ENCODE measurements around the gene HDHD3.
"Not testable (repeated sequence)": the region's sequence is repeated elsewhere in the genome, so short reads cannot be mapped to it uniquely, and the experiment has no call there.

HDHD3 gene

GRCh38 chr9:113390192-113390960, 13.6 kb upstream of the HDHD3 start:
- no peak for DNase-seq (ENCODE audit: low read depth in 2 of 2, low spot score in 1 of 2)

GRCh38 chr9:113389451-113389850, 12.7 kb upstream of the HDHD3 start:
- DNase-seq (ENCODE audit: low read depth in 2 of 2, low spot score in 1 of 2) = no peak

DNA sequence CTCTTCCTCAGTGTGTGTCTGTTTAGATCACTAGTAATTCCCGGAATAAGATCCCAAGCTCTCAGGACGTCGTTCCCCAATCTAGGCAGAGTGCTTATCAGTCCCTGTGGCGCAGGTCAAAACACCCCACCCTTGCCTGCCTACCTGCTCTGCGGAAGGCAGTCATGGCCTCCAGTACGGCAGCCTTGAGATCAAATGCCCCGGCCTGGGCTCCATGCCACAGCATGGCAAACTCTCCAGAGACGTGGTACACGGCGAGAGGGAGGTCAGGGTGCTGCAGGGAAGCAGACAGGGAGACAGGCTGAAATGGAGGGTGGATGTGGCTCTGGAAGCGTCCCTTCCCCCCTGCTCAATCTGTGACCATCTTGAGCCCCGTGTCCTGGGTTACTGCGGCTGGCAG, 12.0 kb upstream of the HDHD3 start:
- DNase-seq (ENCODE audit: low read depth in 2 of 2, low spot score in 1 of 2) = no peak

DNA sequence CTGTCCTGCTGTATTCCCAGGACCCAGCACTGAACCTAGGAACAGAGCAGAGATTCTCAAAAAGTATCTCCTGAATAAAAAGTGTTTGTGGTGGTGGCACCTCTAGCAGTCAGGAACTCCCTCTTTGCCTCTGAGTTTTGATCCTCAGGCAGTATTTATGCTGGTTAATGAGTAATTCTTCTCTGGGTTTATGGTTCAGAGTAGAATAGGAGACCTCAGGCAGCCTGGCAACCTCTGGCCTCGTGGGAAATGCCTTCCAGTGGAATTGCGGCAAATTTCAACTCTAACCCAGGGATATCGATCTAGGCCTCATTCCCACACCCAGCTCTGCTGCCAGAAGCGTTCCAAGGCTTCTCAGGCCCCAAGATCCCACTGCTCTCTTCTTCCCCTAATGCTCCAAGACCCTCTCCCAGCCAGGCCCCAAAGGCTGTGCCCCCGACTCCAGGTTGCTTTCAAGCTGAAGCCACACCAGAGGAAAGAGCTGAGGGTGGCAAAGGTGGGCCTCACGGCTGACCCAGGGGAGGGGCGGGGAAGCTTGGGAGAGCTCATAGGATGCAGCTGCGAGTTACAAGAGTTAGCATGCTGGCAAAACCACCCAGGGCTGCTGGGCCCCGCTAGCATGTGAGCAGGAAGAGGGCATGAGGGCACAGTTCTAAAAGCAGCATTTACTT, 10.9 kb upstream of the HDHD3 start:
- DNase-seq (ENCODE audit: low read depth in 2 of 2, low spot score in 1 of 2) = no peak

DNA sequence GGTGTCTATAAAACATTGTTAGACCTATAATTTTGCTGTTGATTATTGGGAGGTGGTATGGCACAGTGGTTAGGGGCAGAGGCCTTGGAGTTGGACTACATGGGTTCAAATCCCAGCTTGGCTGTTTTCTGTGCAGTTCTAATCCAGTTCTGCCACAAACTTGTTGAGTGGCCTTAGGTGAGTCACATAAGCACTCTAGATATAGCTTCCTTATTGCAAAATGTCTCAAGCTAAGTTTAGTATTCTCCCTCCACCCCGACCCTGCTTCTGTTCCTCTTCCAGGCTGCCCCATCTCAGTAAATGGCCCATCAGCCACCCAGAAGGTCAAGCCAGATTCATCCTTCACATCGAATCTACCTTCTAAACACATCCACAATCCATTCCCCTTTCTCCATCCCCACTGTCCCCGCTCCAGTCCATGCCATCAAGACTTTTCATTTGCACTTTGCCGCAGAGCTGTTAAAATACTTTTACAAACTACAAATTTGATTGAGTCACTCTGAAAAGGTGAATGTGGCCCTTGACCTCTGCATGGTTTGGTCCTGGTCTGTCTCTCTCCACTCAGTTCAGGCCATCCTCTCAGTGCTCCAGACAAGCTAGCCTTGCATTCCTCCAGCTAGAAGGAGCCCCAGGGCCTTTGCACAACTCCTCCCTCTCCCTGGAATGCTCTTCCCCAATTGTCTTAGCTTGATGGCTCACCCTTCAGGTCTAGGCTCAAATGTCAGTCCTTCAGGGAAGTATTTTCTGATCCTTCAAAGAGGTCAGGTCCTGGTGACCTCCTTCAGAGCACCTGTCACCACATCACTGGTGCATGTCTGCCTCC, 10.0 kb upstream of the HDHD3 start:
- no peak for DNase-seq (ENCODE audit: low read depth in 2 of 2, low spot score in 1 of 2)

DNA sequence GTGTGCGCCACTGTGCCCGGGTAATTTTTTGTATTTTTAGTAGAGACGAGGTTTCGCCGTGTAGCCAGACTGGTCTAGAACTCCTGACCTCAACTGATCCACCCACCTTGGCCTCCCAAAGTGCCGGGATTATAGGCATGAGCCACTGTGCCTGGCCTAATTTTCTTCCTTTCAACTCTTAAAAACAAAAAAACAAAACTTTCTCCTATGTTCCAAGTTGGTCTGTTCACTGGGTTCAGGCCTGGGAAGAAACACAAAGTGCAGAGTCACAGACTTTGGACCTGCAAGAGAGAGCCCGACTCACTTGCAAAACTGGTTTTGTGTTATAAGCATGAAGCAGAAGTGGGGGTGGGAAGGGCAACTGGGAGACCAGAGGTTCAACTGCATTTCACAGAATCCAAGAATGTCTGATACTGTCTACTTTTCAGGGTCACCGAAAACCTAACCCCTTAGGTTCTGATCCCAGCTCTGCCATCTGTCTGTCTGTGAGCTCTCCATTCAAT, 5.2 kb upstream of the HDHD3 start:
- DNase-seq (ENCODE audit: low read depth in 2 of 2, low spot score in 1 of 2) = no peak

GRCh38 chr9:113381441-113381840, 4.7 kb upstream of the HDHD3 start:
- not testable (repeated sequence) for DNase-seq (ENCODE audit: low read depth in 2 of 2, low spot score in 1 of 2)

DNA sequence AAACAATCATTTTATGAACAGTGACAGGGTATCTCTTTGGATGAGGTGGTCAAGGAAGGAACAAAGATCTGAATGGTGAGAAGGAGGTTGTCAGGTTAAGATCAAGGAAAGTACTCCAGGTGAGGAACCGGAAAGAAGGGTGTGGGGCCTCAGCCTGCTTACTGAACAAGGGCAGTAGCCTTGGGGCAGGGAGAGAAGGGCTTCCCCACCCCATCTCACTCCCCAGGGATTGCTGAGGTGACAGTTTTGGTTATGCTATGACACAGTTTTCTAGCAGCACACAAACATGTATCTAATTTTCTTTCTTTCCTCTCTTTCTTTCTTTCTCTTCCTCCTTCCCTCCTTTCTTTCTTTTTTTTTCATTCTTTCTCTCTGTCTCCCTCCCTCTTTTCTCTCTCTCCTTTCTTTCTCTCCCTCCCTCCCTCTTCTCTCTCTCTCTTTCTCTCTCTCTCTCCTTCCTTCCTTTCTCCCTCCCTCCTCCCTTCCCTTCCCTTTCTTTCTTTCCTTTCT, 4.1 kb upstream of the HDHD3 start:
- no peak for DNase-seq (ENCODE audit: low read depth in 2 of 2, low spot score in 1 of 2)

DNA sequence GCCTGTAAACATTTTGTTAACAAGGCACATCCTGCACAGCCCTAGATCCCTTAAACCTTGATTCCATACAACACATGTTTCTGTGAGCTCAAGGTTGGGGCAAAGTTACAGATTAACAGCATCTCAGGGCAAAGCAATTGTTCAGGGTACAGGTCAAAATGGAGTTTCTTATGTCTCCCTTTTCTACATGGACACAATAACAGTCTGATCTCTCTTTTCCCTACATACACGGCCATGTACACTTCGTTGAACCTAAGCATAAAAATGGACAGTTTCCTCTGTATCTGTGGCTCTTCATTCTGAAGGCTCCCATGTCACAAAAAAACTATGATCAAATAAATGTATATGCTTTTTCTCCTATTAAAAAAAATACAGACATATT, 3.0 kb upstream of the HDHD3 start:
- not testable (repeated sequence) for DNase-seq (ENCODE audit: low read depth in 2 of 2, low spot score in 1 of 2)

DNA sequence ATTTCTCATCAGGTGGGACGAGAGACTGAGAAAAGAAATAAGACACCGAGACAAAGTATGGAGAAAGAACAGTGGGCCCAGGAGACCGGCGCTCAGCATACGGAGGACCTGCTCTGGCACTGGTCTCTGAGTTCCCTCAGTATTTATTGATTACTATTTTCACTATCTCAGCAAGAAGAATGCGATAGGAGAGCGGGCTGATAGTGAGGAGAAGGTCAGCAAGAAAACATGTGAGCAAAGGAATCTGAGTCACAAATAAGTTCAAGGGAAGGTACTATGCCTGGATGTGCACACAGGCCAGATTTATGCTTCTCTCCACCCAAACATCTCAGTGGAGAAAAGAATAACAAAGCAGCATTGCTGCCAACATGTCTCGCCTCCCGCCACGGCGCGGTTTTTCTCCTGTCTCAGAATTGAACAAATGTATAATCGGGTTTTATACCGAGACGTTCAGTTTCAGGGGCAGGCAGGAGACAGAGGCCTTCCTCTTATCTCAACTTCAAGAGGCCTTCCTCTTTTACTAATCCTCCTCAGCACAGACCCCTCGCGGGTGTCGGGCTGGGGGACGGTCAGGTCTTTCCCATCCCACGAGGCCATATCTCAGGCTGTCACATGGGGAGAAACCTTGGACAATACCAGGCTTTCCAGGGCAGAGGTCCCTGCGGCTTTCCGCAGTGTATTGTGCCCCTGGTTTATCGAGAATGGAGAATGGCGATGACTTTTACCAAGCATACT, 2.5 kb upstream of the HDHD3 start:
- DNase-seq (ENCODE audit: low read depth in 2 of 2, low spot score in 1 of 2) = not testable (repeated sequence)

- no peak for DNase-seq (ENCODE audit: low read depth in 2 of 2, low spot score in 1 of 2)
Observed at GRCh38 chr9:113375057-113376023, 1.4 kb downstream of the HDHD3 start.

DNA sequence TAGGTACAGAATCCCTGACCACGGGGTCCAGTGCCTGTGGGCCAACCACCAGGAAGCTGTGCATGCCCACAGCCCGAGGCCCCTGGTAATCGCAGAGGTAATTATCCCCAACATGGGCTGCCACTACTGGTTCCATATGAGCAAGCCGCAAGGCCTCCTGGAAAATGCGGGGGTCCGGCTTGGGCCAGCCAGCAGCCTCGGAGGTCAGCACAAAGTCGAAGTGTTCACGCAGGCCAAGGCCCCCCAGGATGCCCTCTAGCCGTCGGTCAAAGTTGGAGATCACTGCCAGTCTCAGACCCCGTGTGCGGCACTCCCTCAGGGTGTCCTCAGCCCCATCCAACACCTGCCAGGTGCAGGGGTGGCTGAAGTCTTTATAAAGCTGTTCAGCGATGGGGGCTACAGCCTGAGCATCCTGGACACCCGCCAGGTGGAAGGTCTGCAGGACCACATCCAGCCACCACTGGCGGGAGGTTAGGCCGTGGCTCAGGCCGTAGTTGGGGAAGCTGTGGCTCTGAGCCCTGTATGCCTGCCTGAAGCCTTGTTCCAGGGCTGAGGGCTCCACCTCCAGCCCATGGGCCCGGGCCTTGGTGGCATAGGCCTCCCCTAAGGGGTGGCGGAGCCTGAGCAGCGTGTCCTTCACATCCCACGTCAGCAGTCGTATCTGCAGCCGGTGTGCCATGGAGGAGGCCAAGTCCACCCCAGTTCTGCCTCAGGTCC, 3.0 kb downstream of the HDHD3 start:
- DNase-seq (ENCODE audit: low read depth in 2 of 2, low spot score in 1 of 2) = no peak

GRCh38 chr9:113373256-113373655, 3.5 kb downstream of the HDHD3 start:
- no peak for DNase-seq (ENCODE audit: low read depth in 2 of 2, low spot score in 1 of 2)

DNA sequence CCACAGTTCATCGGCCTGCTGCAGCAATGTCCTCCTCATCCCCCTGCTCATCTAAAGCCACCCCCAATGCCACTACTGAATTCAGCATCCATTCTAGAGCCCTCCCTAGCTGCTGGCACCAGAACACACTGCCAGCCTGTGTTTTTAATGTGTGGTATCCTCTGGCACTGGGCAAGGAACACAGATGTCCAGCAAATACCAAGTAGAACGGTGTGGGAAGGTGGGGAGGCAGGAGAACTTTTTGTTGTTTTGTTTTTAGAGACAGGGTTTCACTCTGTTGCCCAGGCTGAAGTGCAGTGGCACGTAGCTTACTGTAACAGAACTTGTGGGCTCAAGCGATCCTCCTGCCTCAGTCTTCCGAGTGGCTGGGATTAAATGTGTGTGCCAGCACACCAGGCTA, 4.7 kb downstream of the HDHD3 start:
- DNase-seq (ENCODE audit: low read depth in 2 of 2, low spot score in 1 of 2) = no peak

- DNase-seq (ENCODE audit: low read depth in 2 of 2, low spot score in 1 of 2) = no peak
Observed at GRCh38 chr9:113370806-113371325, 5.9 kb downstream of the HDHD3 start.

DNA sequence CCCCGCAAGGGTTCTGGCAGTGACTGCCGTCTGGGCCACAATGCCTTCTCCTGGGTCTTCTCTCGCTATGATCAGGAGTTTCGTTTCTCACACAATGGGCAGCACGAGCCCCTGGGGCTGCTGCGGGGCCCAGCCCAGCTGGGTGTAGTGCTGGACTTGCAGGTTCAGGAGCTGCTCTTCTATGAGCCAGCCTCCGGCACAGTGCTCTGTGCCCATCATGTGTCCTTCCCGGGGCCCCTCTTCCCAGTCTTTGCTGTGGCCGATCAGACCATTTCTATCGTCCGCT, 7.0 kb downstream of the HDHD3 start:
- no peak for DNase-seq (ENCODE audit: low read depth in 2 of 2, low spot score in 1 of 2)

DNA sequence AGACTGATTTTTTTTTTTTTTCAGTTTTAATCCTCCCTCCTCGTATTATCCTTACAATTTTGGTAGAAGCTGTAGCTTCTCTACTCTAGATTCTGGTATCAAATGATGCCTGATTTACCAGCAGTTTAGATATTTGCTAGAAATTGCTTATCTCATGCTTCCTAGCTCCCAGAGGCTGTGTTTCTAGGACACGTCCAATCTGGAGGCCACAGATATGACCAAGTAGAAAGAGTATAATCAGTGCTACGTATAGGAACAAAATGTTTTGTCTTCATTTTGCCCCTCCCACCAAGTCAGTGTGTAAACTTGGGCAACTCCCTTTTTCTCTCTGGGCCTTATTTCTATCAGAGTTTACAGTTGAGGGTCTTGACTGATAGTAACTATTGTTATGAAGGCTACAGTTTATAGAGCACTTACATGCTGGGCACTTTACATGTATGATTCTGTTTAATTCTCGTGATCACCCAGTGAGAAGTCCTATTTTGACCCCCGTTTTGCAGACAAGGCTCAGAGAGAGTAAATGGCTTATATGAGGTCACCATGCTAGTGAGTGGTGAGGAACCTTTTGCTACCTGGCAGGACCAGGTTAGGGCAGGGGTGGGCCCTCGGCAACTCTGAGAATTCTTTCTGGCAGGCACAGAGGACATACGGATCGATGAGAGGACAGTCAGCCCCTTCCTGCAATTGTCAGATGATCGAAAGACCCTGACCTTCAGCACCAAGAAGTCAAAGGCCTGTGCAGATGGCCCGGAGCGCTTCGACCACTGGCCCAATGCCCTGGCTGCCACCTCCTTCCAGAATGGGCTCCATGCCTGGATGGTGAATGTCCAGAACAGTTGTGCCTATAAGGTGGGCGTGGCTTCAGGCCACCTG, 7.6 kb downstream of the HDHD3 start:
- no peak for DNase-seq (ENCODE audit: low read depth in 2 of 2, low spot score in 1 of 2)

DNA sequence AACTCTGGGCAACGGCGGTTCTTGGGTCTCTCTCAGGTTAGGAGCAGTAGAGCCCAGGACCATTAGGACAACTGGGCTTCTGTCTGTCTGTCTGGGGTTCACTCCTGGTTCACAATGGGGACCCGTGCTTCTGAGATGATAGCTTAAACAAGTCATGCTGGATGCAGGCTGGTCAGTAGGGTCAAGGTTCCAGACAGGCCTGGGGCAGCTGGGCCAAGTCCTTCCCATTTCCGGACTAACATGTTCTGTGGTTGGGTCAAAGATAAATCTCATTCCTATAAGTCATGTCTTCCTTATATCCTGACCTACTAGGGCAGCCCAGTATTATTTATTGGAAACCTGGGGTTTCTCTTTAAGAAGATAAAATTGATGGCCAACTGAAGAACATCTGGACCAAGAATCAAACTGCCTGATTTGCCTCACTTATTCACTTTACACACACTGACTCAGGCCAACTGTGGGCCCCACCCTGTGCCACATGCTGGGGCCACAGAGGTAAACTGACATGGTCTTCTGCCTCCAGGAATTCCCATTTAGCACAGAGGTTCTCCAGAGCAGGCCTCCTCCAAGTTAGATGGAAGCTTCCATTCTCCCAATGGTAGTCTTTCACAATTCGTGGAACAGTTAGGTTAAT, 8.3 kb downstream of the HDHD3 start:
- DNase-seq (ENCODE audit: low read depth in 2 of 2, low spot score in 1 of 2) = no peak
